Ovary (tissue), 3 donors: ENCODE data around the gene EFNB3.

Experiments used
- EP300 ChIP-seq: sonication (generic); formaldehyde crosslinking; IDR thresholded peaks from one replicate; pipeline ENCODE4 v1.6.1; 2017; ENCODE audit warnings: antibody characterized with exemption
- POLR2A ChIP-seq: fragments of 450-650 bp; IDR thresholded peaks from one replicate; pipeline ENCODE4 v1.6.1; 2017; ENCODE audit warnings: antibody characterized with exemption, mild to moderate bottlenecking, moderate library complexity
- TF ChIP-seq, protein P1 (sequence below), 3 donors: fragments of 450-650 bp in 2 of 3; fragments of 200-600 bp in 1 of 3; IDR thresholded peaks; one replicate each; pipeline versions ENCODE4 v1.5.1 to v1.8.0; 2016 to 2022; ENCODE audit warnings: antibody characterized with exemption in 3 of 3, mild to moderate bottlenecking in 1 of 3
- donor health status: DM: no; HTN: no; CAD: no.

DNA sequence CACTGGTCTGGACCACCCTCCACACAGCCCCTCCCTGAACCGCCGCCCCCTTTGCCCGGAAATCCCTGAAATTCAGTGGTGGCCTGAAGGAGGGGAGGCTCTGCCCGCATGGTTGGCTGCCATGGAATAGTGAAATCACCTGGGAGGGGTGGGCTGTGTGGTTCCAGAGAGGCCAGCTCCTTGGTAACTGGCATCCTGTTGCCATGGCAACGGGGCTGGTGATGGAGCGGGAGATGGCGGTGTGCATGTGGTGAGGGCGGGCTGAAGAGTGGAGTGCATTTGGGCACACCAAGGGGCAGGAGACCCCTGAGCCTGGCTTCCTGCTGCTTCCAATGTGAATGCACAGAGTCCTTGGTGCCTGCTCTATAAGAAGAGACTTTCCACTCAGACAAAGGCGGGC lies 2.4 kb downstream of the EFNB3 start:
- no peak for TF ChIP-seq POLR2A
- TF ChIP-seq, protein P1, sequence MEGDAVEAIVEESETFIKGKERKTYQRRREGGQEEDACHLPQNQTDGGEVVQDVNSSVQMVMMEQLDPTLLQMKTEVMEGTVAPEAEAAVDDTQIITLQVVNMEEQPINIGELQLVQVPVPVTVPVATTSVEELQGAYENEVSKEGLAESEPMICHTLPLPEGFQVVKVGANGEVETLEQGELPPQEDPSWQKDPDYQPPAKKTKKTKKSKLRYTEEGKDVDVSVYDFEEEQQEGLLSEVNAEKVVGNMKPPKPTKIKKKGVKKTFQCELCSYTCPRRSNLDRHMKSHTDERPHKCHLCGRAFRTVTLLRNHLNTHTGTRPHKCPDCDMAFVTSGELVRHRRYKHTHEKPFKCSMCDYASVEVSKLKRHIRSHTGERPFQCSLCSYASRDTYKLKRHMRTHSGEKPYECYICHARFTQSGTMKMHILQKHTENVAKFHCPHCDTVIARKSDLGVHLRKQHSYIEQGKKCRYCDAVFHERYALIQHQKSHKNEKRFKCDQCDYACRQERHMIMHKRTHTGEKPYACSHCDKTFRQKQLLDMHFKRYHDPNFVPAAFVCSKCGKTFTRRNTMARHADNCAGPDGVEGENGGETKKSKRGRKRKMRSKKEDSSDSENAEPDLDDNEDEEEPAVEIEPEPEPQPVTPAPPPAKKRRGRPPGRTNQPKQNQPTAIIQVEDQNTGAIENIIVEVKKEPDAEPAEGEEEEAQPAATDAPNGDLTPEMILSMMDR (IDR thresholded peaks at IDR 0.05), result no peak
- TF ChIP-seq EP300, result no peak
